Stimulated activated naive CD4-positive, alpha-beta T cell (primary cell): ENCODE measurements around the gene NPTXR.

ENCODE experiments used
- DNase-seq, 6 experiments: peaks; one replicate each; lab custom pipeline; 2025; lab: John Stamatoyannopoulos, UW

Gene NPTXR

DNA sequence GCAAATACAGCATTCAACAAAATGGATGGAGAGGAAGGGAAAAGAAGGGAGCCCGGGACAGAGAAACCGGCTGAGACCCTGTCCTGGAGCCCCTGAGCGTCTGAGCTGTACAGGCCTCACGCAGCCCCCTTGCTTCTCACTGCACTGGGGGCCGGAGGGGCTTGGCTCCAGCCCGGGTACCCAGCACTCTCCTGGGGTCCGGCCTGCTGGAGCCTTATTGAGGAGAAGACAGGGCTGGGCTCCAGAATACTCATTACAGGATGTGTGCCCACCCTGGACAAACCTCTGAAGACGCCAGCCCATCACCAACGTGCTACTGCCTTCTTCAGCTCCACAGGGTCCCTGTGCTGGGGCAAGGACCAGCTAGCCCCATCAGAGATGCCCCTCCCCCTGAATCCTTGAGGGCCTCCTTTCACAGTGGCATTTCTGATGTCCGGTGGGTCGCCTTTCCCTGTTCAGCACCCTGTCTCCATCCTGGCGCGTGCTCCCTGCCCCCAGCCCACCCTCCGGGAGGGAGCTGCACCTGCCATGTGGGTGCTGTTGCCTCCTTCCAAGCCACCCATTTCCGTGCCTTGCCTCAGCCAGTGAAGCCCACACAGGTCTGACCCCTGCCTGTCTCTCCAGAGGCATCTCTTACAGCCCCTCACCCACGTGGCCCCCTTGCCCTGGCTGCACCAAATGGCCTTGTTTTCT, 73.4 kb downstream of the NPTXR start:
- DNase-seq: no peak
